SU-DHL-6 (cell line): Measurements from ENCODE around the gene VIPR2.

Experiments used
- H2AFZ ChIP-seq: fragments of 200-600 bp; sonication (generic); 2 replicates; pipeline ENCODE4 v1.6.1; 2014; ENCODE audit warnings: low read depth, mild to moderate bottlenecking, moderate library complexity, mixed read lengths, antibody characterized with exemption, low read length; ENCODE audit not compliant: severe bottlenecking
- H3F3A ChIP-seq: fragments of 200-600 bp; shearing (Covaris generic); 2 replicates; pipeline ENCODE4 v1.6.0; 2016; ENCODE audit warnings: antibody characterized with exemption, mild to moderate bottlenecking; ENCODE audit not compliant: insufficient read depth
- H3K27ac ChIP-seq: fragments of 200-600 bp; sonication (generic); 2 replicates; pipeline ENCODE4 v1.5.1; 2016; ENCODE audit warnings: low read depth, mild to moderate bottlenecking, low read length, moderate library complexity, mixed read lengths
- H3K27me3 ChIP-seq: fragments of 200-600 bp; sonication (generic), shearing (Covaris generic); 2 replicates; pipeline ENCODE4 v1.6.0; 2014; ENCODE audit warnings: mild to moderate bottlenecking, low read length
- H3K36me3 ChIP-seq: fragments of 200-600 bp; sonication (generic); 2 replicates; pipeline ENCODE4 v1.6.1; 2014; ENCODE audit warnings: mild to moderate bottlenecking, low read length, mixed read lengths
- H3K4me2 ChIP-seq: fragments of 300-600, 200-600 bp; shearing (Covaris generic), sonication (generic); 2 replicates; pipeline ENCODE4 v1.6.0; 2014; ENCODE audit warnings: low read length, low read depth, mild to moderate bottlenecking; ENCODE audit not compliant: poor library complexity, severe bottlenecking
- H3K4me3 ChIP-seq: fragments of 200-600 bp; sonication (generic); 2 replicates; pipeline ENCODE4 v1.5.1; 2014; ENCODE audit warnings: antibody characterized with exemption, low read length, mild to moderate bottlenecking, mixed read lengths; ENCODE audit not compliant: insufficient read depth, poor library complexity, severe bottlenecking
- H3K79me2 ChIP-seq: fragments of 200-600 bp; sonication (generic); 2 replicates; pipeline ENCODE4 v1.6.1; 2014; ENCODE audit warnings: mild to moderate bottlenecking, low read length, moderate library complexity; ENCODE audit not compliant: insufficient read depth
- H3K9ac ChIP-seq: fragments of 200-600 bp; sonication (generic); 2 replicates; pipeline ENCODE4 v1.7.0; 2014; ENCODE audit warnings: mild to moderate bottlenecking, low read length
- H3K9me2 ChIP-seq: fragments of 200-600 bp; sonication (generic); replicated peaks from 2 replicates; pipeline ENCODE4 v1.6.1; 2014; ENCODE audit warnings: low read length; ENCODE audit not compliant: insufficient read depth
- H3K9me3 ChIP-seq: fragments of 200-600 bp; sonication (generic); 2 replicates; pipeline ENCODE4 v1.6.1; 2014; ENCODE audit warnings: low read length, mixed read lengths; ENCODE audit not compliant: insufficient read depth
- H4K20me1 ChIP-seq: fragments of 200-600 bp; sonication (generic); 2 replicates; pipeline ENCODE4 v1.6.1; 2014; ENCODE audit warnings: low read depth, mild to moderate bottlenecking, antibody characterized with exemption, low read length, moderate library complexity, mixed read lengths
- EZH2phosphoT487 ChIP-seq: fragments of 200-600 bp; sonication (generic), shearing (Covaris generic); conservative IDR thresholded peaks from 2 replicates; pipeline ENCODE4 v1.6.1; 2018; ENCODE audit warnings: mild to moderate bottlenecking, antibody characterized with exemption, low read length, moderate library complexity, mixed read lengths
- TF ChIP-seq, protein P1 (sequence below): fragments of 200-600 bp; sonication (generic); IDR thresholded peaks from one replicate; pipeline ENCODE4 v1.5.1; 2017; ENCODE audit warnings: antibody characterized with exemption, mild to moderate bottlenecking, low read length, moderate library complexity; ENCODE audit not compliant: insufficient read depth, poor library complexity, severe bottlenecking

VIPR2 gene

GRCh38 chr7:159140170-159140910 is 4.3 kb downstream of the VIPR2 start:
- H3K4me2 ChIP-seq, result no peak overlapping the region
- no peak overlapping the region for H3K4me3 ChIP-seq
- H4K20me1 ChIP-seq, result no peaks in the 10 kb centered on the region
- H3K79me2 ChIP-seq, result no peaks in the 10 kb centered on the region
- no peak for TF ChIP-seq EZH2phosphoT487
- TF ChIP-seq, protein P1, sequence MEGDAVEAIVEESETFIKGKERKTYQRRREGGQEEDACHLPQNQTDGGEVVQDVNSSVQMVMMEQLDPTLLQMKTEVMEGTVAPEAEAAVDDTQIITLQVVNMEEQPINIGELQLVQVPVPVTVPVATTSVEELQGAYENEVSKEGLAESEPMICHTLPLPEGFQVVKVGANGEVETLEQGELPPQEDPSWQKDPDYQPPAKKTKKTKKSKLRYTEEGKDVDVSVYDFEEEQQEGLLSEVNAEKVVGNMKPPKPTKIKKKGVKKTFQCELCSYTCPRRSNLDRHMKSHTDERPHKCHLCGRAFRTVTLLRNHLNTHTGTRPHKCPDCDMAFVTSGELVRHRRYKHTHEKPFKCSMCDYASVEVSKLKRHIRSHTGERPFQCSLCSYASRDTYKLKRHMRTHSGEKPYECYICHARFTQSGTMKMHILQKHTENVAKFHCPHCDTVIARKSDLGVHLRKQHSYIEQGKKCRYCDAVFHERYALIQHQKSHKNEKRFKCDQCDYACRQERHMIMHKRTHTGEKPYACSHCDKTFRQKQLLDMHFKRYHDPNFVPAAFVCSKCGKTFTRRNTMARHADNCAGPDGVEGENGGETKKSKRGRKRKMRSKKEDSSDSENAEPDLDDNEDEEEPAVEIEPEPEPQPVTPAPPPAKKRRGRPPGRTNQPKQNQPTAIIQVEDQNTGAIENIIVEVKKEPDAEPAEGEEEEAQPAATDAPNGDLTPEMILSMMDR, result no peak
- H3F3A ChIP-seq, result no peaks in the 10 kb centered on the region
- H3K9me2 ChIP-seq, result no peaks in the 10 kb centered on the region
- no peaks in the 10 kb centered on the region for H3K9me3 ChIP-seq
- H3K27ac ChIP-seq, result no peak overlapping the region
- no peak overlapping the region for H2AFZ ChIP-seq
- no peak overlapping the region for H3K9ac ChIP-seq
- H3K27me3 ChIP-seq, result no peaks in the 10 kb centered on the region
- no peaks in the 10 kb centered on the region for H3K36me3 ChIP-seq

DNA sequence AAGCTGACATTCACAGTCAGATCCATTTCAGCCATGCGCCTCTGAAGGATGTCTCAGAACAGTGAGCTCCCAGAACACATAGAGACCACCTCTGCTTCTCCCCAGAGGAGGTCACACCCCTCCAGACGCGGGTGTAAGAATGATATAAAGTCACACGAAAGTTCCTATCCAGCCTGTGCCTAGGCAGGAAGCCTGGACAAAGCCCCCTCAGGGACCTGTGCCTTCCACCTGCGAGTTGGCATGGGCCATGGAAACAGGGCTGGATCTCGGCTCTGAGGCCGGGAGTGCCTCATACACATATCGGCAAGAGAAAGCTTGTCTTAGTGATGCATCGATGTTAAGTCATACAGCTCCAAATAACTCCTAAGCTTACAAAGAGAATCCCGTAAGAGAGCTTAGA is 5.0 kb downstream of the VIPR2 start:
- H4K20me1 ChIP-seq, result no peaks in the 10 kb centered on the region
- no peaks in the 10 kb centered on the region for H3K9me3 ChIP-seq
- no peaks in the 10 kb centered on the region for H3K79me2 ChIP-seq
- H3K27me3 ChIP-seq, result no peaks in the 10 kb centered on the region
- H3K9ac ChIP-seq, result no peak overlapping the region
- H3K4me3 ChIP-seq, result no peak overlapping the region
- H3K9me2 ChIP-seq, result no peaks in the 10 kb centered on the region
- no peak overlapping the region for H2AFZ ChIP-seq
- TF ChIP-seq EZH2phosphoT487, result no peak
- TF ChIP-seq, protein P1, result no peak
- no peaks in the 10 kb centered on the region for H3F3A ChIP-seq
- no peak overlapping the region for H3K4me2 ChIP-seq
- no peak overlapping the region for H3K27ac ChIP-seq
- H3K36me3 ChIP-seq, result no peaks in the 10 kb centered on the region

DNA sequence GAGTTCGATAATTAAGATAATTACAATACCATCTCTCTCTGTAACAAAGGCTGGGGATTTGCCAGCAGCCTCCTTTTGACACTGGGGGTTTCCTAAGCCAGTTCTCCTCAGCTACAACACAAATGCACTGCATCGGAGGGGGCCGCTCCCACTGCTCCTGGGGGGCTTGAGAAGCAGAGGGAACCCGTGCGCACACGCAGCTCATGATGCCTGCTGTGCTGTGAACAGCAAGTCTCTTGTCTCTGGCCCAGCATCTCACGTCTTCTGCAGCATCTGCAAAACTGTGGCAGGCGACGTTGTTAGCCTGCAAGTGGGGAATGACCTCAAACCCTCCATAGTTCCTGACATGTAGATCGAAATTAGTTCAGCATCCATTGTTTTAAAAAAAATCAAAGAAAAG is 5.5 kb downstream of the VIPR2 start:
- no peak for TF ChIP-seq EZH2phosphoT487
- TF ChIP-seq, protein P1, result no peak
- no peaks in the 10 kb centered on the region for H3K79me2 ChIP-seq
- H3K27me3 ChIP-seq, result no peaks in the 10 kb centered on the region
- H3K9ac ChIP-seq, result no peak overlapping the region
- no peak overlapping the region for H3K27ac ChIP-seq
- no peaks in the 10 kb centered on the region for H4K20me1 ChIP-seq
- no peaks in the 10 kb centered on the region for H3F3A ChIP-seq
- H3K36me3 ChIP-seq, result no peaks in the 10 kb centered on the region
- no peak overlapping the region for H2AFZ ChIP-seq
- H3K4me2 ChIP-seq, result no peak overlapping the region
- no peaks in the 10 kb centered on the region for H3K9me3 ChIP-seq
- no peaks in the 10 kb centered on the region for H3K9me2 ChIP-seq
- no peak overlapping the region for H3K4me3 ChIP-seq
